Liver (tissue), 9 donors: Measurements from ENCODE around the gene SNX9. TPM values are rescaled to one million over a fixed set of nuclear protein-coding genes. Genes with fewer than 3 reads are reported as not detected.

Experiments used
- DNase-seq: peaks from one replicate; pipeline ENCODE4 v3.0.0-alpha.2; 2017; ENCODE audit warnings: low spot score
- H3K27ac ChIP-seq, 2 donors: one replicate each; pipeline ENCODE4 v1.7.0; 2013; ENCODE audit warnings: inconsistent platforms in 2 of 2, low read length in 2 of 2, control low read depth in 1 of 2, low read depth in 1 of 2, mild to moderate bottlenecking in 1 of 2
- H3K27me3 ChIP-seq, 4 donors: one replicate each; pipeline versions ENCODE4 v1.6.1 to v1.7.0; 2013; ENCODE audit warnings: low read length in 3 of 4, inconsistent platforms in 1 of 4, mild to moderate bottlenecking in 1 of 4, moderate library complexity in 1 of 4; ENCODE audit not compliant: control insufficient read depth in 4 of 4, insufficient read depth in 4 of 4
- H3K36me3 ChIP-seq, 4 donors: one replicate each; pipeline versions ENCODE4 v1.6.1 to v1.7.0; 2013; ENCODE audit warnings: low read length in 3 of 4, mild to moderate bottlenecking in 3 of 4, low read depth in 1 of 4, moderate library complexity in 1 of 4; ENCODE audit not compliant: control insufficient read depth in 4 of 4, insufficient read depth in 3 of 4
- H3K4me1 ChIP-seq, 4 donors: one replicate each; pipeline versions ENCODE4 v1.6.1 to v1.7.0; 2013; ENCODE audit warnings: low read length in 3 of 4, mild to moderate bottlenecking in 3 of 4, moderate library complexity in 1 of 4; ENCODE audit not compliant: control insufficient read depth in 4 of 4, insufficient read depth in 4 of 4
- H3K4me3 ChIP-seq, 3 donors: one replicate each; pipeline versions ENCODE4 v1.6.1 to v1.7.0; 2013; ENCODE audit warnings: low read length in 3 of 3, control low read depth in 1 of 3, low read depth in 1 of 3, mild to moderate bottlenecking in 1 of 3
- H3K9ac ChIP-seq, 2 donors: one replicate each; pipeline ENCODE4 v1.7.0; 2013; ENCODE audit warnings: low read length in 2 of 2, mild to moderate bottlenecking in 2 of 2, moderate library complexity in 2 of 2, control low read depth in 1 of 2, low read depth in 1 of 2
- H3K9me3 ChIP-seq, 4 donors: one replicate each; pipeline versions ENCODE4 v1.6.1 to v1.7.0; 2013; ENCODE audit warnings: low read length in 3 of 4; ENCODE audit not compliant: control insufficient read depth in 4 of 4
- EGR1 ChIP-seq, 2 donors: IDR thresholded peaks; 2 replicates each; pipeline ENCODE4 v1.6.1; 2016 to 2018; ENCODE audit warnings: antibody characterized with exemption in 2 of 2, low read depth in 2 of 2
- FOXA1 ChIP-seq: IDR thresholded peaks from 2 replicates; pipeline ENCODE4 v1.6.1; 2016; ENCODE audit warnings: antibody characterized with exemption
- FOXA2 ChIP-seq: IDR thresholded peaks from 2 replicates; pipeline ENCODE4 v1.6.1; 2016; ENCODE audit warnings: antibody characterized with exemption
- GABPA ChIP-seq, 2 donors: IDR thresholded peaks in 1 of 2; conservative IDR thresholded peaks in 1 of 2; 2 replicates each; pipeline ENCODE4 v1.6.1; 2016; ENCODE audit warnings: antibody characterized with exemption in 2 of 2, mild to moderate bottlenecking in 1 of 2, moderate library complexity in 1 of 2
- HNF4A ChIP-seq, 2 donors: conservative IDR thresholded peaks; 2 replicates each; pipeline ENCODE4 v1.6.1; 2016; ENCODE audit warnings: antibody characterized with exemption in 2 of 2, mild to moderate bottlenecking in 2 of 2
- HNF4G ChIP-seq: IDR thresholded peaks from 2 replicates; pipeline ENCODE4 v1.6.1; 2016; ENCODE audit warnings: antibody characterized with exemption
- JUND ChIP-seq, 2 donors: IDR thresholded peaks; 2 replicates each; pipeline ENCODE4 v1.6.1; 2016; ENCODE audit warnings: antibody characterized with exemption in 2 of 2
- MAX ChIP-seq: IDR thresholded peaks from 2 replicates; pipeline ENCODE4 v1.6.1; 2016; ENCODE audit warnings: antibody characterized with exemption
- NR2F2 ChIP-seq: IDR thresholded peaks from 2 replicates; pipeline ENCODE4 v1.6.1; 2016; ENCODE audit warnings: antibody characterized with exemption
- RAD21 ChIP-seq, 2 donors: IDR thresholded peaks; 2 replicates each; pipeline ENCODE4 v1.6.1; 2016; ENCODE audit warnings: antibody characterized with exemption in 2 of 2, mild to moderate bottlenecking in 2 of 2
- RXRA ChIP-seq, 2 donors: IDR thresholded peaks; 2 replicates each; pipeline ENCODE4 v1.6.1; 2017 to 2018; ENCODE audit warnings: antibody characterized with exemption in 2 of 2, mild to moderate bottlenecking in 1 of 2
- SP1 ChIP-seq: IDR thresholded peaks from 2 replicates; pipeline ENCODE4 v1.6.1; 2018; ENCODE audit warnings: antibody characterized with exemption, mild to moderate bottlenecking
- TAF1 ChIP-seq: conservative IDR thresholded peaks from 2 replicates; pipeline ENCODE4 v1.6.1; 2016; ENCODE audit warnings: antibody characterized with exemption, mild to moderate bottlenecking
- WGBS: extraction: QIAGEN DNeasy Blood & Tissue Kit; methylation state at CpG from one replicate; pipeline ENCODE4 v1.1.7; 2013; 5-methylcytosine and 5-hydroxymethylcytosine counted together
- polyA plus RNA-seq, 2 donors: library from polyadenylated mRNA; stranded (reverse) in 1 of 2; unstranded in 1 of 2; fragments of 200-250 nt in 1 of 2; fragments of >200 nt in 1 of 2; fragmentation: Nextera tagmentation in 1 of 2; extraction: Ambion mirVana in 1 of 2; gene quantifications; one replicate each; pipeline versions ENCODE4 v1.2.1 to v1.2.3, GENCODE V29; 2013 to 2015
- total RNA-seq, 2 donors: library from RNA; depleted of rRNA; stranded (reverse); fragments of >200 nt; gene quantifications; one replicate each; pipeline ENCODE4 v1.2.3, GENCODE V29; 2014
- TF ChIP-seq, protein P1 (sequence below): IDR thresholded peaks from 2 replicates; pipeline ENCODE4 v1.6.1; 2016; ENCODE audit warnings: antibody characterized with exemption
- TF ChIP-seq, protein P2 (sequence below): IDR thresholded peaks from 2 replicates; pipeline ENCODE4 v1.6.1; 2016; ENCODE audit warnings: antibody characterized with exemption
- TF ChIP-seq, protein P3 (sequence below): IDR thresholded peaks from 2 replicates; pipeline ENCODE4 v1.6.1; 2016; ENCODE audit warnings: antibody characterized with exemption, mild to moderate bottlenecking
- donor health status: healthy.
- donor health status: healthy.
- donor health status: healthy.
- donor health status: healthy.
- donor health status: healthy.

The SNX9 gene
- total and polyA plus RNA-seq, 4 donors, result 16.4 to 31.0 (median 22.3) TPM

DNA sequence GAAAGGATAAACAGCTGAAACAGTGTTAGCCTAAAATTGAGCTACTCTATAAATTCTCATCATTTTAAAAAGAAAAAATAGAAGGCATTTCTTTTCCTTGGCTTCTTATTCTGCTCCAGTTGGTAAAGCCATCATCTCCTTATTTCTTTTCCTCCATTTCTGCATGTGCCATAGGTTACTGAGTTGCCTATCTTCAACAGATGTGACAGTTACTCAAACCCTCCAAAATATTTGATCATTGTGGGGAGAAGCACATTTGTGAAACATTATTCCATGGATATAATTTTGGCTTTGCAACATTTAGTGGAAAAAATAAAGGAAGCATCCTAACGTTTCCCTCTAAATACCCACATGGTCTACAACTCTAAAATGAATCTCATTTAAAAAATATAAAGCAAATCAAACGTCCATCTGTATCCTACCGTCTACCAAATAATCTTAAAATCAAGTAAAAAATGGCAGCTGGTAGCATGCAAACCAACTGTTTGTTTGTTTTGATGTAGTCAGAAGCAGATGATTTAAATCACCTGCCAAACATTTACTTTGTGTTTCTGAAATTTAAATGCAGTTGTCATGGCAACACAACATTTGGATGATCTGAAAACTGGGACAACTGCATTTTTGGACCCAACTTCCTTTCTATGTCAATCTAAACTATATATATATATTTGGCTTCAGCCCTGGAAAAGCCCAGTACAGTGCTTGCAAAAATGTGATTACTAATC, 16.8 kb upstream of the SNX9 start:
- H3K36me3 ChIP-seq, result no peaks in the 10 kb centered on the region
- no peaks in the 10 kb centered on the region for H3K27me3 ChIP-seq
- no peak overlapping the region for H3K9ac ChIP-seq
- H3K4me1 ChIP-seq, result no peaks in the 10 kb centered on the region
- TF ChIP-seq TAF1 (no peak), MAX (no peak), GABPA (IDR thresholded peaks at IDR 0.05 in 1 of 2, conservative IDR thresholded peaks at IDR 0.05 in 1 of 2) (no peak), HNF4A (conservative IDR thresholded peaks at IDR 0.05) (no peak), JUND (IDR thresholded peaks at IDR 0.05) (no peak), EGR1 (IDR thresholded peaks at IDR 0.05; ENCODE audit: low read depth in 2 of 2) (no peak), SP1 (no peak), RXRA (IDR thresholded peaks at IDR 0.05) (no peak), FOXA2 (no peak), FOXA1 (no peak), HNF4G (no peak), NR2F2 (no peak), RAD21 (IDR thresholded peaks at IDR 0.05) (no peak)
- TF ChIP-seq, protein P1, sequence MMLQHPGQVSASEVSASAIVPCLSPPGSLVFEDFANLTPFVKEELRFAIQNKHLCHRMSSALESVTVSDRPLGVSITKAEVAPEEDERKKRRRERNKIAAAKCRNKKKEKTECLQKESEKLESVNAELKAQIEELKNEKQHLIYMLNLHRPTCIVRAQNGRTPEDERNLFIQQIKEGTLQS, result no peak
- TF ChIP-seq, protein P2, sequence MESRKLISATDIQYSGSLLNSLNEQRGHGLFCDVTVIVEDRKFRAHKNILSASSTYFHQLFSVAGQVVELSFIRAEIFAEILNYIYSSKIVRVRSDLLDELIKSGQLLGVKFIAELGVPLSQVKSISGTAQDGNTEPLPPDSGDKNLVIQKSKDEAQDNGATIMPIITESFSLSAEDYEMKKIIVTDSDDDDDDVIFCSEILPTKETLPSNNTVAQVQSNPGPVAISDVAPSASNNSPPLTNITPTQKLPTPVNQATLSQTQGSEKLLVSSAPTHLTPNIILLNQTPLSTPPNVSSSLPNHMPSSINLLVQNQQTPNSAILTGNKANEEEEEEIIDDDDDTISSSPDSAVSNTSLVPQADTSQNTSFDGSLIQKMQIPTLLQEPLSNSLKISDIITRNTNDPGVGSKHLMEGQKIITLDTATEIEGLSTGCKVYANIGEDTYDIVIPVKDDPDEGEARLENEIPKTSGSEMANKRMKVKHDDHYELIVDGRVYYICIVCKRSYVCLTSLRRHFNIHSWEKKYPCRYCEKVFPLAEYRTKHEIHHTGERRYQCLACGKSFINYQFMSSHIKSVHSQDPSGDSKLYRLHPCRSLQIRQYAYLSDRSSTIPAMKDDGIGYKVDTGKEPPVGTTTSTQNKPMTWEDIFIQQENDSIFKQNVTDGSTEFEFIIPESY, result no peak
- TF ChIP-seq, protein P3, sequence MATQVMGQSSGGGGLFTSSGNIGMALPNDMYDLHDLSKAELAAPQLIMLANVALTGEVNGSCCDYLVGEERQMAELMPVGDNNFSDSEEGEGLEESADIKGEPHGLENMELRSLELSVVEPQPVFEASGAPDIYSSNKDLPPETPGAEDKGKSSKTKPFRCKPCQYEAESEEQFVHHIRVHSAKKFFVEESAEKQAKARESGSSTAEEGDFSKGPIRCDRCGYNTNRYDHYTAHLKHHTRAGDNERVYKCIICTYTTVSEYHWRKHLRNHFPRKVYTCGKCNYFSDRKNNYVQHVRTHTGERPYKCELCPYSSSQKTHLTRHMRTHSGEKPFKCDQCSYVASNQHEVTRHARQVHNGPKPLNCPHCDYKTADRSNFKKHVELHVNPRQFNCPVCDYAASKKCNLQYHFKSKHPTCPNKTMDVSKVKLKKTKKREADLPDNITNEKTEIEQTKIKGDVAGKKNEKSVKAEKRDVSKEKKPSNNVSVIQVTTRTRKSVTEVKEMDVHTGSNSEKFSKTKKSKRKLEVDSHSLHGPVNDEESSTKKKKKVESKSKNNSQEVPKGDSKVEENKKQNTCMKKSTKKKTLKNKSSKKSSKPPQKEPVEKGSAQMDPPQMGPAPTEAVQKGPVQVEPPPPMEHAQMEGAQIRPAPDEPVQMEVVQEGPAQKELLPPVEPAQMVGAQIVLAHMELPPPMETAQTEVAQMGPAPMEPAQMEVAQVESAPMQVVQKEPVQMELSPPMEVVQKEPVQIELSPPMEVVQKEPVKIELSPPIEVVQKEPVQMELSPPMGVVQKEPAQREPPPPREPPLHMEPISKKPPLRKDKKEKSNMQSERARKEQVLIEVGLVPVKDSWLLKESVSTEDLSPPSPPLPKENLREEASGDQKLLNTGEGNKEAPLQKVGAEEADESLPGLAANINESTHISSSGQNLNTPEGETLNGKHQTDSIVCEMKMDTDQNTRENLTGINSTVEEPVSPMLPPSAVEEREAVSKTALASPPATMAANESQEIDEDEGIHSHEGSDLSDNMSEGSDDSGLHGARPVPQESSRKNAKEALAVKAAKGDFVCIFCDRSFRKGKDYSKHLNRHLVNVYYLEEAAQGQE, result no peak
- H3K4me3 ChIP-seq, result no peak overlapping the region
- DNase-seq, result no peak
- peaks cover 0 to 3% (median 0%) of the 10 kb centered on the region in 4 donors for H3K9me3 ChIP-seq
- WGBS, result 72% methylated on average over 3 of the region's 3 CpGs
- no peak overlapping the region for H3K27ac ChIP-seq

DNA sequence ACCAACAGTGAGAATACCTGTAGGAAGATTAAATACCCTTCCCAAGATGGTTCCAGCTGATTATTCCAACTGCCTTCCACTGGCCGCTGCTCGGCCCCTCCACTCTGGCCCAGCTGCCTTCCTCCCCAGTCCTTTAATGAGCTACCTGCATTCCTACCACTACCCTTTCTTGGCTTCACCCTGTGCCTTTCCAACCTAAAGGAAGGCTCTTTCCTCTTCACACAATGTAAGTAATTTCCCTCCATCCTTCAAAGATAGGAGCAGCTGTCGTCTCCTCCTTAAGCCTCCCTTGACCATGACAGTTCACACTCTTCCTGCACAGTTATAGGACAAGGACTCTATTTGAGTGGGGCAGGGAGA, 16.2 kb upstream of the SNX9 start:
- H3K4me3 ChIP-seq, result no peak overlapping the region
- WGBS, result 91% methylated on average over 3 of the region's 3 CpGs
- TF ChIP-seq GABPA (IDR thresholded peaks at IDR 0.05 in 1 of 2, conservative IDR thresholded peaks at IDR 0.05 in 1 of 2) (no peak), EGR1 (IDR thresholded peaks at IDR 0.05; ENCODE audit: low read depth in 2 of 2) (no peak), TAF1 (no peak)
- TF ChIP-seq, protein P1, result no peak
- no peaks in the 10 kb centered on the region for H3K36me3 ChIP-seq
- no peak overlapping the region for H3K9ac ChIP-seq
- no peak for DNase-seq
- H3K9me3 ChIP-seq, result peaks cover 0 to 3% (median 0%) of the 10 kb centered on the region in 4 donors
- no peak overlapping the region for H3K27ac ChIP-seq
- no peaks in the 10 kb centered on the region for H3K27me3 ChIP-seq
- H3K4me1 ChIP-seq, result no peaks in the 10 kb centered on the region
